Bronchial epithelial cell (primary cell): Measurements from ENCODE around the gene MORN5. TPM values are rescaled to one million over a fixed set of nuclear protein-coding genes. Genes with fewer than 3 reads are reported as not detected.

Experiments
- DNase-seq: peaks from one replicate; pipeline ENCODE4 v3.0.0-alpha.2; 2010; ENCODE audit warnings: low read depth
- FAIRE-seq: peaks from 2 replicates; lab custom pipeline; 2011; peaks lifted over from hg19 to GRCh38; lab: Jason Lieb, UNC
- H3K27me3 ChIP-seq: 2 replicates; pipeline ENCODE4 v1.5.1; 2011; ENCODE audit warnings: low read length; ENCODE audit not compliant: control insufficient read depth, insufficient read depth
- H3K36me3 ChIP-seq: 2 replicates; pipeline ENCODE4 v1.5.1; 2011; ENCODE audit warnings: low read length; ENCODE audit not compliant: control insufficient read depth, insufficient read depth
- H3K4me3 ChIP-seq: 2 replicates; pipeline ENCODE4 v1.5.1; 2011; ENCODE audit warnings: mild to moderate bottlenecking, low read depth, low read length, control low read depth
- CTCF ChIP-seq: IDR thresholded peaks from 2 replicates; pipeline ENCODE4 v1.5.1; 2011; ENCODE audit warnings: mild to moderate bottlenecking, moderate library complexity, low read length, control low read depth, inconsistent platforms; ENCODE audit not compliant: insufficient read depth, severe bottlenecking
- total RNA-seq: library from RNA; depleted of rRNA; stranded (reverse); fragments of >200 nt; gene quantifications from 2 replicates; pipeline ENCODE4 v1.2.1, GENCODE V29; 2014

MORN5 gene
- total RNA-seq, 1 donor from 2014 or later: not detected

GRCh38 chr9:122134822-122135528, 24.7 kb upstream of the MORN5 start:
- no peak for DNase-seq
- no peak for FAIRE-seq
- TF ChIP-seq CTCF: no peak
- Histone ChIP-seq H3K4me3 (no peak overlapping the region), H3K36me3 (no peaks in the 10 kb centered on the region), H3K27me3 (no peaks in the 10 kb centered on the region)

GRCh38 chr9:122135529-122135859, 24.2 kb upstream of the MORN5 start:
- FAIRE-seq (no peak), DNase-seq (no peak)
- Histone ChIP-seq H3K36me3 (no peaks in the 10 kb centered on the region), H3K4me3 (no peak overlapping the region), H3K27me3 (no peaks in the 10 kb centered on the region)
- no peak for TF ChIP-seq CTCF

GRCh38 chr9:122138560-122139268, 21.0 kb upstream of the MORN5 start:
- no peaks in the 10 kb centered on the region for H3K27me3 ChIP-seq
- no peak for TF ChIP-seq CTCF
- no peak for FAIRE-seq
- H3K36me3 ChIP-seq: peaks cover 1% of the 10 kb centered on the region
- no peak for DNase-seq
- no peak overlapping the region for H3K4me3 ChIP-seq

GRCh38 chr9:122140368-122141193, 19.1 kb upstream of the MORN5 start:
- Histone ChIP-seq H3K36me3 (peaks cover 5% of the 10 kb centered on the region), H3K4me3 (no peak overlapping the region), H3K27me3 (no peaks in the 10 kb centered on the region)
- TF ChIP-seq CTCF: no peak
- peak; percentile 62 for DNase-seq
- FAIRE-seq: no peak

- Histone ChIP-seq H3K27me3 (no peaks in the 10 kb centered on the region), H3K36me3 (peaks cover 5% of the 10 kb centered on the region), H3K4me3 (no peak overlapping the region)
- no peak for TF ChIP-seq CTCF
- no peak for FAIRE-seq
- no peak for DNase-seq
These were observed 18.0 kb upstream of the MORN5 start for GRCh38 chr9:122141671-122142070.
